LNCaP clone FGC (cell line): ENCODE data around the gene TNKS1BP1.
"Not testable (repeated sequence)": the region's sequence is repeated elsewhere in the genome, so short reads cannot be mapped to it uniquely, and the experiment has no call there.

Experiments
- DNase-seq: peaks from one replicate; pipeline ENCODE4 v3.0.0-alpha.2; 2011; ENCODE audit warnings: low read depth
- H3K4me3 ChIP-seq: 2 replicates; pipeline ENCODE4 v1.5.1; 2011; ENCODE audit warnings: mild to moderate bottlenecking, low read depth, low read length, control low read depth
- CTCF ChIP-seq: IDR thresholded peaks from 2 replicates; pipeline ENCODE4 v1.5.1; 2012; ENCODE audit warnings: mild to moderate bottlenecking; ENCODE audit not compliant: control insufficient read depth, insufficient read depth; ENCODE audit errors: extremely low read depth

Gene TNKS1BP1

GRCh38 chr11:57364851-57365660 is 40.3 kb upstream of the TNKS1BP1 start:
- DNase-seq = no peak
- no peak overlapping the region for H3K4me3 ChIP-seq
- no peak for TF ChIP-seq CTCF

GRCh38 chr11:57363131-57364080 is 38.7 kb upstream of the TNKS1BP1 start:
- no peak overlapping the region for H3K4me3 ChIP-seq
- DNase-seq = no peak
- TF ChIP-seq CTCF = no peak

DNA sequence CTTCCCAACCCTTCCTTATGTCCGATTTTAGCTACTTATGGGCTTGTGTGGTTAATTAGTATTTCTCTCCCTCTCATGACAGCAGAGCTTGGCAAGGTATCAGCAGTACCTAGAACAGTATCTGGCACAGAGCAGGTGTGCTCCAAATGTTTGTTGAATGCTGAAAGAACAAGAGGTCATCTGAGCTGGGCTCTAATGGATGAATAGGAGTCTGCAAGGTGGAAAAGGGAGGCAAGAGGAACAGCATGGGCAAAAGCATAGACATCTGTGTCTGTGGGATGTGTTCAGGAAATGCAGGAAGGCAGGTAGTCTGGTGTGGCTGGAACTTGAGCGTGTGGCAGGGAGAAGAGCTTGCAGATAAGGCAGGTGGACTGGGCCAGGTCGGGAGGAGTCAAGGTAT is 37.2 kb upstream of the TNKS1BP1 start:
- TF ChIP-seq CTCF = no peak
- no peak overlapping the region for H3K4me3 ChIP-seq
- DNase-seq = no peak

DNA sequence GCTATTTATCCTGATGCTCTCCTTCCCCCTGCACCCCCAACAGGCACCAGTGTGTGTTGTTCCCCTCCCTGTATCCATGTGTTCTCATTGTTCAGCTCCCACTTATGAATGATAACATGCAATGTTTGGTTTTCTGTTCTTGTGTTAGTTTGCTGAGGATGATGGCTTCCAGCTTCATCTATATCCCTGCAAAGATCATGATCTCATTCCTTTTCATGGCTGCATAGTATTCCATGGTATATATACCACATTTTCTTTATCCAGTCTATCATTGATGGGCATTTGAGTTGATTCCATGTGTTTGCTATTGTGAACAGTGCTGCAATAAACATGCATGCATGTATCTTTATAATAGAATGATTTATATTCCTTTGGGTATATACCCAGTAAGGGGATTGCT is 36.7 kb upstream of the TNKS1BP1 start:
- not testable (repeated sequence) for H3K4me3 ChIP-seq, DNase-seq

DNA sequence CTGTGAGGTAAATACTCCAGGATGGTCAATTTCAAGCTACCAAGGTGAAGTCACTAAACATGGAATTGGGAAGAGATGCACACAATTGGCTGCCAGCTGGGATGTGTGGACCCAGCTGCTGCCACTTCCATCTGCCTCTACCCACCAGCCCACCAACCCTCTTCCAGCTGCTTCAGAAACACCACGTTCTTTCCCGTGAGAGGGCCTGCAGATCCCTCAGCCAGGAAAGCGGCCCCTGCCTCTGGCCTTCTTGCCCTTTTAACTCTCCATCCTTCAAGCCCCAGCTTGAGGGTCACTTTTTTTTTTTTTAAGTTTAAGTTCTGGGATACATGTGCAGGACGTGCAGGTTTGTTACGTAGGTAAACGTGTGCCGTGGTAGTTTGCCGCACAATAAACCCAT is 36.2 kb upstream of the TNKS1BP1 start:
- DNase-seq = no peak
- no peak overlapping the region for H3K4me3 ChIP-seq
- TF ChIP-seq CTCF = no peak

- H3K4me3 ChIP-seq = no peak overlapping the region
- no peak for DNase-seq
- TF ChIP-seq CTCF = no peak
Measured at GRCh38 chr11:57359896-57360690, 35.3 kb upstream of the TNKS1BP1 start.

- DNase-seq = no peak
- TF ChIP-seq CTCF = no peak
- no peak overlapping the region for H3K4me3 ChIP-seq
Measured at GRCh38 chr11:57359396-57359795, 34.6 kb upstream of the TNKS1BP1 start.
